T-helper 1 cell treated with Interleukin-12 subunit alpha and Interleukin-12 subunit beta and Interleukin-4 antibody, amounts not matched to agents 30 μg/mL and 1 μg/mL, for 36 hours (primary cell): ENCODE measurements around the gene PCDHGA12.
"Not testable (repeated sequence)": the region's sequence is repeated elsewhere in the genome, so short reads cannot be mapped to it uniquely, and the experiment has no call there.

Experiments
- H3K27ac Mint-ChIP-seq: one replicate; pipeline ENCODE4 v1.8.0; 2021; ENCODE audit warnings: mild to moderate bottlenecking, mixed read lengths
- H3K27me3 Mint-ChIP-seq: one replicate; pipeline ENCODE4 v1.8.0; 2021; ENCODE audit warnings: low read depth, mixed read lengths
- H3K36me3 Mint-ChIP-seq: one replicate; pipeline ENCODE4 v1.8.0; 2021; ENCODE audit warnings: low read depth, mixed read lengths
- H3K4me1 Mint-ChIP-seq: one replicate; pipeline ENCODE4 v1.8.0; 2021; ENCODE audit warnings: low read depth, mixed read lengths
- H3K4me3 Mint-ChIP-seq: one replicate; pipeline ENCODE4 v1.8.0; 2021; ENCODE audit warnings: mild to moderate bottlenecking, moderate library complexity, mixed read lengths
- H3K9me3 Mint-ChIP-seq: one replicate; pipeline ENCODE4 v1.8.0; 2021; ENCODE audit warnings: mixed read lengths

Gene PCDHGA12

DNA sequence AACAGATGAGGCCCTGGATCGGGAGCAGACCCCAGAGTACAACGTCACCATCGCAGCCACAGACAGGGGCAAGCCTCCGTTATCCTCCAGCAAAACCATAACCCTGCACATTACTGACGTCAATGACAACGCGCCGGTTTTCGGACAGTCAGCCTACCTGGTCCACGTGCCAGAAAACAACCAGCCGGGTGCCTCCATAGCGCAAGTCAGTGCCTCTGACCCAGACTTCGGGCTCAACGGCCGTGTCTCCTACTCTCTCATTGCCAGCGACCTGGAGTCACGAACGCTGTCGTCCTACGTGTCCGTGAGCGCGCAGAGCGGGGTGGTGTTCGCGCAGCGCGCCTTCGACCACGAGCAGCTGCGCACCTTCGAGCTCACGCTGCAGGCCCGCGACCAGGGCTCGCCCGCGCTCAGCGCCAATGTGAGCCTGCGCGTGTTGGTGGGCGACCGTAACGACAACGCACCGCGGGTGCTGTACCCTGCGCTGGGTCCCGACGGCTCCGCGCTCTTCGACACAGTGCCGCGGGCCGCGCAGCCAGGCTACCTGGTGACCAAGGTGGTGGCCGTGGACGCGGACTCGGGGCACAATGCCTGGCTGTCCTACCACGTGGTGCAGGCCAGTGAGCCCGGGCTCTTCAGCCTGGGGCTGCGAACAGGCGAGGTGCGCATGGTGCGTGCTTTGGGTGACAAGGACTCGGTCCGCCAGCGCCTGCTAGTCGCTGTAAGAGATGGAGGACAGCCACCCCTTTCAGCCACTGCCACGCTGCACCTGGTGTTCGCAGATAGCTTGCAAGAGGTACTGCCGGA is 11.0 kb upstream of the PCDHGA12 start:
- H3K36me3 Mint-ChIP-seq: no peaks in the 10 kb centered on the region
- peak overlapping the region; percentile 53 for H3K27ac Mint-ChIP-seq
- H3K9me3 Mint-ChIP-seq: peaks cover 32% of the 10 kb centered on the region

DNA sequence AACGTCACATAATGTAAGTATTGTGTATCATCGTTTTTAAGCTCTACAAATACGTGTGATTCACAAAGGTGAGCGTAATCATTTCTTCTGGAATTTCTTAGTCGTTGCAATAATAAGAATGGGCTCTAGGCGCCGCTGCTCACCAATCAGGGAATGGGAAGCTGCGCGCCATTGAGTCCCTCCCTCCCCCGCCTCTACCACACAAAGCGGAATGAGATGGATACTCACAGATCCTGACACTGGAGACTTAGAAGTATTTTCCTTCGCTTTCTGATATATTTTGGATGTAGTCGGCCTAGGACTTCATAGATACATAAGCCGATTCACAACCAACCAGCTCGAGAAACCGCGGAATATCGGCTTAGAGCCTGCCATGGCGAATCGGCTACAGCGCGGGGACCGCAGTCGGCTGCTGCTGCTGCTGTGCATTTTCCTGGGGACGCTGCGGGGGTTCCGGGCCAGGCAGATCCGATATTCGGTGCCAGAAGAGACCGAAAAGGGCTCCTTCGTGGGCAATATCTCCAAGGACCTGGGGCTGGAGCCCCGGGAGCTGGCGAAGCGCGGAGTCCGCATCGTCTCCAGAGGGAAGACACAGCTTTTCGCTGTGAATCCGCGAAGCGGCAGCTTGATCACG is 9.3 kb upstream of the PCDHGA12 start, which contains the start of gene PCDHGA11:
PCDHGA11 (plus strand) TSS at position 197 of the 634 bp plus-strand sequence; CDS start at position 374, 177 bp downstream.
- H3K4me3 Mint-ChIP-seq: peak within 1 kb of the TSS; percentile 77
- H3K27me3 Mint-ChIP-seq: peaks cover 72% of the 10 kb centered on the region
- H3K36me3 Mint-ChIP-seq: no peaks in the 10 kb centered on the region
- H3K4me1 Mint-ChIP-seq: peaks cover 8% of the 10 kb centered on the region
- peak within 1 kb of the TSS; percentile 66 for H3K27ac Mint-ChIP-seq
- H3K9me3 Mint-ChIP-seq: peaks cover 28% of the 10 kb centered on the region

More for the DNA sequence above, 11.0 kb upstream of the PCDHGA12 start:
- Mint-ChIP-seq H3K4me3 (no peak overlapping the region), H3K27me3 (peaks cover 77% of the 10 kb centered on the region), H3K4me1 (peaks cover 10% of the 10 kb centered on the region)

DNA sequence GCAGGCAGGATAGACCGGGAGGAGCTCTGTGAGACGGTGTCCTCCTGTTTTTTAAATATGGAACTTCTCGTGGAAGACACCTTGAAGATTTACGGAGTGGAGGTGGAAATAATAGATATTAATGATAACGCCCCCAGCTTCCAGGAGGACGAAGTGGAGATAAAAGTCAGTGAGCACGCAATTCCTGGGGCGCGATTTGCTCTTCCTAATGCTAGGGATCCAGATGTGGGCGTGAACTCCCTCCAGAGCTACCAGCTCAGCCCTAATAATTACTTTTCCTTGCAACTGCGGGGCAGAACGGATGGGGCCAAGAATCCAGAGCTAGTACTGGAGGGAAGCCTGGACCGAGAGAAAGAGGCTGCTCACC is 8.8 kb upstream of the PCDHGA12 start:
- Mint-ChIP-seq H3K4me3 (peak overlapping the region; percentile 77), H3K9me3 (peaks cover 28% of the 10 kb centered on the region), H3K27me3 (peaks cover 67% of the 10 kb centered on the region), H3K36me3 (no peaks in the 10 kb centered on the region), H3K4me1 (peaks cover 8% of the 10 kb centered on the region), H3K27ac (no peak overlapping the region)

DNA sequence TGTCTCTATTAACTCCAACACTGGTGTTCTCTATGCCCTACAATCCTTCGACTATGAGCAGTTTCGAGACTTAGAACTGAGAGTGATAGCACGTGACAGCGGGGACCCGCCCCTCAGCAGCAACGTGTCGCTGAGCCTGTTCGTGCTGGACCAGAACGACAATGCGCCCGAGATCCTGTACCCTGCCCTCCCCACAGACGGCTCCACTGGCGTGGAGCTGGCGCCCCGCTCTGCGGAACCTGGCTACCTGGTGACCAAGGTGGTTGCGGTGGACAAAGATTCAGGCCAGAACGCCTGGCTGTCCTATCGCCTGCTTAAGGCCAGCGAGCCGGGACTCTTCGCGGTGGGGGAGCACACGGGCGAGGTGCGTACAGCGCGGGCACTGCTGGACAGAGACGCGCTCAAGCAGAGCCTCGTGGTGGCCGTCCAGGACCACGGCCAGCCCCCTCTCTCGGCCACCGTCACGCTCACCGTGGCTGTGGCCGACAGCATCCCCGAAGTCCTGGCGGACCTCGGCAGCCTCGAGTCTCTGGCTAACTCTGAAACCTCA is 7.5 kb upstream of the PCDHGA12 start:
- H3K4me3 Mint-ChIP-seq: no peak overlapping the region
- H3K27me3 Mint-ChIP-seq: peaks cover 60% of the 10 kb centered on the region
- H3K27ac Mint-ChIP-seq: no peak overlapping the region
- H3K9me3 Mint-ChIP-seq: peaks cover 27% of the 10 kb centered on the region
- peaks cover 6% of the 10 kb centered on the region for H3K4me1 Mint-ChIP-seq
- no peaks in the 10 kb centered on the region for H3K36me3 Mint-ChIP-seq

DNA sequence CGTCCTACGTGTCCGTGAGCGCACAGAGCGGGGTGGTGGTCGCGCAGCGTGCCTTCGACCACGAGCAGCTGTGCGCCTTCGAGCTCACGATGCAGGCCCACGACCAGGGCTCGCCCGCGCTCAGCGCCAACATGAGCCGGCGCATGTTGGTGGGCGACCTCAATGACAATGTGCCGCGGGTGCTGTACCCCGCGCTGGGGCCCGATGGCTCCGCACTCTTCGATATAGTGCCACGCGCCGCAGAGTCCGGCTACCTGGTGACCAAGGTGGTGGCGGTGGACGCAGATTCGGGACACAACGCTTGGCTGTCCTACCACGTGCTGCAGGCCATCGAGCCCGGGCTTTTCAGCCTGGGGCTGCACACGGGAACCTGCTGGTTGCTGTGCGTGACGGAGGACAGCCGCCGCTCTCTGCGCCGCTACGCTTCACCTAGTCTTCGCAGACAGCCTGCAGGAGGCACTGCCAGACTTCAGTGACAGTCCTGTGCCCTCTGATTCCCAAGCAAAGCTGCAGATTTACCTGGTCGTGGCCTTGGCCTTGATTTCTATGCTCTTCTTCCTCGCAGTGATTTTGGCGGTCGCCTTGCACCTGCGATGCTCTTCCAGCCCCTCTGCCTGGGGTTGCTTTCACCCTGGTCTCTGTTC is 2.4 kb upstream of the PCDHGA12 start:
- no peak overlapping the region for H3K27ac Mint-ChIP-seq
- peaks cover 19% of the 10 kb centered on the region for H3K9me3 Mint-ChIP-seq
- H3K27me3 Mint-ChIP-seq: peaks cover 43% of the 10 kb centered on the region
- H3K36me3 Mint-ChIP-seq: peaks cover 2% of the 10 kb centered on the region
- H3K4me3 Mint-ChIP-seq: no peak overlapping the region
- H3K4me1 Mint-ChIP-seq: peaks cover 3% of the 10 kb centered on the region

DNA sequence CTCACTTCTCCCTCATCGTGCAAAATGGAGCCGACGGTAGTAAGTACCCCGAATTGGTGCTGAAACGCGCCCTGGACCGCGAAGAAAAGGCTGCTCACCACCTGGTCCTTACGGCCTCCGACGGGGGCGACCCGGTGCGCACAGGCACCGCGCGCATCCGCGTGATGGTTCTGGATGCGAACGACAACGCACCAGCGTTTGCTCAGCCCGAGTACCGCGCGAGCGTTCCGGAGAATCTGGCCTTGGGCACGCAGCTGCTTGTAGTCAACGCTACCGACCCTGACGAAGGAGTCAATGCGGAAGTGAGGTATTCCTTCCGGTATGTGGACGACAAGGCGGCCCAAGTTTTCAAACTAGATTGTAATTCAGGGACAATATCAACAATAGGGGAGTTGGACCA is 979 bp downstream of the PCDHGA12 start:
- Mint-ChIP-seq H3K36me3 (peaks cover 5% of the 10 kb centered on the region), H3K9me3 (peaks cover 21% of the 10 kb centered on the region), H3K4me3 (peak overlapping the region; percentile 62), H3K4me1 (peaks cover 6% of the 10 kb centered on the region), H3K27ac (no peak overlapping the region), H3K27me3 (peaks cover 29% of the 10 kb centered on the region)

DNA sequence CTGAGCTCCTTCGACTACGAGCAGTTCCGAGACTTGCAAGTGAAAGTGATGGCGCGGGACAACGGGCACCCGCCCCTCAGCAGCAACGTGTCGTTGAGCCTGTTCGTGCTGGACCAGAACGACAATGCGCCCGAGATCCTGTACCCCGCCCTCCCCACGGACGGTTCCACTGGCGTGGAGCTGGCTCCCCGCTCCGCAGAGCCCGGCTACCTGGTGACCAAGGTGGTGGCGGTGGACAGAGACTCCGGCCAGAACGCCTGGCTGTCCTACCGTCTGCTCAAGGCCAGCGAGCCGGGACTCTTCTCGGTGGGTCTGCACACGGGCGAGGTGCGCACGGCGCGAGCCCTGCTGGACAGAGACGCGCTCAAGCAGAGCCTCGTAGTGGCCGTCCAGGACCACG is 2.0 kb downstream of the PCDHGA12 start:
- not testable (repeated sequence) for H3K27ac Mint-ChIP-seq
- H3K27me3 Mint-ChIP-seq: peaks cover 29% of the 10 kb centered on the region

DNA sequence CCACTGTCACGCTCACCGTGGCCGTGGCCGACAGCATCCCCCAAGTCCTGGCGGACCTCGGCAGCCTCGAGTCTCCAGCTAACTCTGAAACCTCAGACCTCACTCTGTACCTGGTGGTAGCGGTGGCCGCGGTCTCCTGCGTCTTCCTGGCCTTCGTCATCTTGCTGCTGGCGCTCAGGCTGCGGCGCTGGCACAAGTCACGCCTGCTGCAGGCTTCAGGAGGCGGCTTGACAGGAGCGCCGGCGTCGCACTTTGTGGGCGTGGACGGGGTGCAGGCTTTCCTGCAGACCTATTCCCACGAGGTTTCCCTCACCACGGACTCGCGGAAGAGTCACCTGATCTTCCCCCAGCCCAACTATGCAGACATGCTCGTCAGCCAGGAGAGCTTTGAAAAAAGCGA is 2.4 kb downstream of the PCDHGA12 start:
- H3K4me1 Mint-ChIP-seq, H3K36me3 Mint-ChIP-seq, H3K27ac Mint-ChIP-seq, H3K4me3 Mint-ChIP-seq: not testable (repeated sequence)
- peaks cover 21% of the 10 kb centered on the region for H3K9me3 Mint-ChIP-seq
- H3K27me3 Mint-ChIP-seq: peaks cover 29% of the 10 kb centered on the region

More for the DNA sequence above, 2.0 kb downstream of the PCDHGA12 start:
- H3K9me3 Mint-ChIP-seq: peaks cover 21% of the 10 kb centered on the region
- H3K4me3 Mint-ChIP-seq, H3K36me3 Mint-ChIP-seq, H3K4me1 Mint-ChIP-seq: not testable (repeated sequence)

DNA sequence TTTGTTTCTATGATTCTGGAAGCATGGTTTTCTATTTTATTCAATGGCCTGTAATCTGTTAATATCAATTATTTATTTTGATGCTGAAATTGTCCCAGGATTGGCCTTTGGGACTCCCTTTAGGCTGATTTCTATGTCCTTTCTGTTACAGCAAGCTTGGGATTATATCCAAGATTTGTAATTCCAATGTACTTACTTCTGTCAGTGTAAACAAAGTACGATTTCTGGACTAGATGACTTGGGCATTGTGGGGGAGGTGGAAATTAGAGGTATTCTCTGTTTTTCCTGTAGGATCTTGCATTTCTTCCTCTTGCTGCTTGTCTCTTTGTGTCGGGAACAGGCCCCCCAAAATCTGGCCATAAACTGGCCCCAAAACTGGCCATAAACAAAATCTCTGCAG is 3.7 kb downstream of the PCDHGA12 start:
- peaks cover 29% of the 10 kb centered on the region for H3K27me3 Mint-ChIP-seq
- no peak overlapping the region for H3K27ac Mint-ChIP-seq
- peaks cover 5% of the 10 kb centered on the region for H3K36me3 Mint-ChIP-seq
- H3K4me1 Mint-ChIP-seq: peaks cover 6% of the 10 kb centered on the region
- H3K4me3 Mint-ChIP-seq: no peak overlapping the region
- H3K9me3 Mint-ChIP-seq: peaks cover 21% of the 10 kb centered on the region

DNA sequence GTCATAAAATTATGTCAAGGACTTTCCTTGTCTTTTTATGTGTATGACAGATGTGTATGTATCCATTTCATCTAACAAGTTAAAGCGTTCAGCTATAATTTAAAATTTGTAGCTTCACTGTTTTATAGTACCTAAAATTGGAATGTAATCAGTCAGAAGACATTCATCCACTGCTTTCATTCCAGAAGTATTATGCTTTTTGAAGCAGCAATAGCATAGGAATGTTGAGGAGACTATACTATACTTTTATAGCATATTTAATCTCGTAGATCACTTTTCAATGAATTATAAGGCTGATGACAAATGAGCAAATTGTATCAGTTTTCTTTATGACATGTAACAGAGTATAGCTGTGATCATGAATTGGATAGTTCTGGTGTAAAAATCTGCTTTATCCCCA is 6.9 kb downstream of the PCDHGA12 start:
- H3K4me3 Mint-ChIP-seq: no peak overlapping the region

DNA sequence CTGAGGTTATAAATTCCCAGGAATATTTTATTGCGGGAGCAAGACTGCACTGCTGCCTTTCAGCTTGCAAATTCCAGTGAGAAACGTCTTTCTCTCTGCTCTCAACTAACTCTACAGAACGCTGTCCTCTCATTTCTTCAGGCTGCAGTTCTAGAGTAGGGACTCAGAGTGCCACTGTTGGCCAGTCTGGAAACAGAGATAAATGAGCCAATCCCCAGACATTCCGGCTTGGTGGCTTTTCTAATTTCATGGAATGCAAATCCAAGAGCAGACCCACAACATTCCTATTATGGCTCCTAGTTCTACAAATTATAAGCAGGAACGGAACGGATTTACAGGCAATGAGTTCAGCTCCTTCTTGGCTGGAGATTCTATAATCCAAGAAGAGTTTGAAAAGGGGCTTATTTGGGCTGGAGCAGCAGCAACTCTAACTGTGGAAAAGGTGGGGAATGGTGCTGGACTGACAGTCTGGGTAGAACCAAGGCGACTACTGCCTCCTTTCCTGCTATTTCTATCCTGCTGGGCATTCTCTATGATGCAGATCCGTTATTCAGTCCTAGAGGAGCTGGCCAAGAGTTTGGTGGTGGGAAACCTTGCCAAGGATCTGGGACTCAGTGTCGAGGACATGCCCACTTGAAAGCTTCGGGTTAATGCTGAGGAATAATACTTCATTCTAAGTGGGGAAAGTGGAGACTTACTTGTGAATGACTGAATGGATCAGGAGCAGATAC is 9.3 kb downstream of the PCDHGA12 start:
- H3K36me3 Mint-ChIP-seq: no peaks in the 10 kb centered on the region
- no peak overlapping the region for H3K4me3 Mint-ChIP-seq
- peaks cover 4% of the 10 kb centered on the region for H3K27me3 Mint-ChIP-seq
- no peak overlapping the region for H3K27ac Mint-ChIP-seq
- no peaks in the 10 kb centered on the region for H3K9me3 Mint-ChIP-seq
- no peaks in the 10 kb centered on the region for H3K4me1 Mint-ChIP-seq

More for the DNA sequence above, 6.9 kb downstream of the PCDHGA12 start:
- Mint-ChIP-seq H3K27ac (no peak overlapping the region), H3K4me1 (peaks cover 2% of the 10 kb centered on the region), H3K27me3 (peaks cover 10% of the 10 kb centered on the region), H3K9me3 (peaks cover 8% of the 10 kb centered on the region), H3K36me3 (peaks cover 3% of the 10 kb centered on the region)

DNA sequence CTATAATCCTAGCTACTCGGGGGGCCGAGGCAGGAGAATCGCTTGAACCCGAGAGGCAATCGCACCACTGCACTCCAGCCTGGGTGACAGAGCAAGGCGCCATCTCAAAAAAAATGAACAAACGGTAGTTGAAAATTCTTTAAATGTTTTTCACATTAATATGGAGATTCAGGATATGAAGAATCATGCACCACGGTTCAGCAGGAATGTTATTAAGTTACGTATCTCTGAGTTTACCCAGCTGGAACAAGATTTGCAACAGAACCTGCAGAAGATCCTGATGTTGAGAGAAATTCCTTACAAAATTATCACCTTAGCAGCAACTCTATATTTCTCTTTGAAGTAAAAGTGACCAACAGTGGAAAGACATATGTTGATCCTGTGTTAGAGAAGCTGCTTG is 10.0 kb downstream of the PCDHGA12 start:
- H3K27ac Mint-ChIP-seq: no peak overlapping the region
- H3K27me3 Mint-ChIP-seq: peaks cover 4% of the 10 kb centered on the region
- no peaks in the 10 kb centered on the region for H3K36me3 Mint-ChIP-seq
- no peaks in the 10 kb centered on the region for H3K9me3 Mint-ChIP-seq
- no peak overlapping the region for H3K4me3 Mint-ChIP-seq
- H3K4me1 Mint-ChIP-seq: no peaks in the 10 kb centered on the region

DNA sequence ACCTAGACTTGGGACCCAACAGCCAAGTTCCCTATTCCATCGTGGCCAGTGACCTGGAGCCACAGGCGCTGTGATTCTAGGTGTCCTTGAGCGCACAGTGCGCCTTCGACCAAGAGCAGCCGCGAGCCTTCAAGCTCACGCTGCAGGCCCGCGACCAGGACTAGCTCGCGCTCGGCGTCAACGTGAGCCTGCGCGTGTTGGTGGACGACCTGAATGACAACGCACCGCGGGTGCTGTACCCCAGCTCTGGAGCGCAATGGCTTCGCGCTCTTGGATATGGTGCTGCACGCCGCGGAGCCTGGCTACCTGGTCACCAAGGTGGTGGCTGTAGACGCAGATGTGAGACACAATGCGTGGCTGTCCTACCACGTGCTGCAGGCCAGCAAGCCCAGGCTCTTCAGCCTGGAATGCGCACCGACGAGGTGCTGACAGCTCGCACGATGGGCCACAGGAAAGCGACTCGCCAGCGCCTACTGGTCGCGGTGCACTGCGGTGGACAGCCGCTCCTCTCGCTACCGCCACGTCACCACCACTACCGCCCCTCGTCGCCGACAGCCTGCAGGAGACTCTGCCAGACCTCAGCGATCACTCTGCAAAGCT is 11.4 kb downstream of the PCDHGA12 start:
- H3K27ac Mint-ChIP-seq: no peak overlapping the region
- H3K36me3 Mint-ChIP-seq: no peaks in the 10 kb centered on the region
- H3K27me3 Mint-ChIP-seq: peaks cover under 1% of the 10 kb centered on the region
- no peaks in the 10 kb centered on the region for H3K4me1 Mint-ChIP-seq
- no peak overlapping the region for H3K4me3 Mint-ChIP-seq
- H3K9me3 Mint-ChIP-seq: no peaks in the 10 kb centered on the region

DNA sequence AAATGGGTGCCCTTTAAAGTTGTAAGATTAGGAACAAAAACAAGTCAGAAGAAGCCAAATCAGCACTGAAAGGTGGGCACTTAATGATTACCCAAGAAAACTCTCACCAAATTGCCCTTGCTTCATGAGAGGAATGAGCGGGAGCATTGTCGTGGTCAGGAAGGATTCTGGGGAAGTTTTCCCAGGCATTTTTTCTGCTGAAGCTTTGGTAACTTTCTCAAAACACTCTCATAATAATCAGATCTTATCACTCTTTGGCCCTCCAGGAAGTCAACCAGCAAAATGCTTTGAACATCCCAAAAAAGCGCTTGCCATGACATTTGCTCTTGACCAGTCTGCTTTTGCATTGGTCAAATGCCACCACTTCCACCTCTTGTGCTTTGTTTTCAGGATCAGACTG is 35.0 kb downstream of the PCDHGA12 start:
- no peak overlapping the region for H3K4me3 Mint-ChIP-seq
- no peaks in the 10 kb centered on the region for H3K4me1 Mint-ChIP-seq
- no peaks in the 10 kb centered on the region for H3K36me3 Mint-ChIP-seq
- peaks cover 10% of the 10 kb centered on the region for H3K27me3 Mint-ChIP-seq
- no peaks in the 10 kb centered on the region for H3K9me3 Mint-ChIP-seq
- H3K27ac Mint-ChIP-seq: no peak overlapping the region
